Ectodermal cell (in vitro differentiated cells): ENCODE measurements around the gene CPAMD8.
"Not testable (repeated sequence)": the region's sequence is repeated elsewhere in the genome, so short reads cannot be mapped to it uniquely, and the experiment has no call there.

Experiments
- H3K27ac ChIP-seq: 2 replicates; pipeline ENCODE4 v1.7.0; 2013; ENCODE audit warnings: mild to moderate bottlenecking, low read depth, low read length; ENCODE audit not compliant: insufficient read depth, poor library complexity, severe bottlenecking
- H3K27me3 ChIP-seq: 2 replicates; pipeline ENCODE4 v1.7.0; 2013; ENCODE audit warnings: mild to moderate bottlenecking, low read length; ENCODE audit not compliant: insufficient read depth, control insufficient read depth, poor library complexity, severe bottlenecking
- H3K36me3 ChIP-seq: one replicate; pipeline ENCODE4 v1.7.0; 2013; ENCODE audit warnings: low read length; ENCODE audit not compliant: control insufficient read depth, insufficient read depth
- H3K4me1 ChIP-seq: one replicate; pipeline ENCODE4 v1.7.0; 2013; ENCODE audit warnings: low read length; ENCODE audit not compliant: control insufficient read depth, insufficient read depth
- H3K4me3 ChIP-seq: 2 replicates; pipeline ENCODE4 v1.7.0; 2013; ENCODE audit warnings: low read depth, low read length, control low read depth; ENCODE audit not compliant: insufficient read depth
- H3K9me3 ChIP-seq: 2 replicates; pipeline ENCODE4 v1.7.0; 2013; ENCODE audit warnings: mild to moderate bottlenecking, low read length, moderate library complexity; ENCODE audit not compliant: control insufficient read depth
- WGBS, 2 experiments: methylation state at CpG; one replicate each; pipeline ENCODE4 v1.1.7; 2013; ENCODE audit warnings: missing lambda C conversion rate in 2 of 2; 5-methylcytosine and 5-hydroxymethylcytosine counted together

The CPAMD8 gene

DNA sequence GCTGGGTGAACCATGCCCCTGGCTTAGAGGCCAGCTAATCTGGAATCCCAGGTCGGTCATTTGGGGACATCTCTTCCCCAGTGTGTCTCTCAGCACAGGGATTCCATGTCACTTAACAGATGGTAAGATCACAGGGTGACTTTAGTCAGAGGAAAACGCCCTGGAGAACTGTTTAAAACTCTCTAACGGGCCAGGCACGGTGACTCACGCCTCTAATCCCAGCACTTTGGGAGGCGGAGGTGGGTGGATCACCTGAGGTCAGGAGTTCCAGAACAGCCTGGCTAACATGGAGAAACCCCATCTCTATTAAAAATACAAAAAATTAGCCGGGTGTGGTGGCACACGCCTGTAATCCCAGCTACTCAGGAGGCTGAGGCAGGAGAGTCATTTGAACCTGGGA is 1.7 kb downstream of the CPAMD8 start:
- not testable (repeated sequence) for H3K4me3 ChIP-seq, H3K9me3 ChIP-seq, H3K27ac ChIP-seq, H3K4me1 ChIP-seq, H3K36me3 ChIP-seq
- H3K27me3 ChIP-seq, result peaks cover 10% of the 10 kb centered on the region
- 84 to 87% methylated on average over 8 of the region's 8 CpGs for WGBS, 2 experiments

DNA sequence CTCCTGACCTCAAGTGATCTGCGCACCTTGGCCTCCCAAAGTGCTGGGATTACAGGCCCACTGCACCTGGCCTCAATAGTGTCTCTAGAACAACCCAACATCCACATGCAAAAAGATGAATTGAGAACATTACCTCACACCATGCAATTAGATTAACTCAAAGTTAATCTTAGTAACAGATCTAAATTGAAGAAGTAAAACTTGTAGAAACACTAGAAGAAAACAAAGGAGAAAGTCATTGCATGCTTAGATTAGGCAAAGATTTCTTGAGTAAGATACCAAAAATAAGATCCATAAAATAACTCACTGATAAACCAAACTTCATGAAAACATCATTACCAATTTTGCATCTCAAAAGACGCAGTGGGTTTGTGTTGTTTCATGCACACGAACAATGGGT is 2.8 kb downstream of the CPAMD8 start:
- Histone ChIP-seq H3K27me3 (peaks cover 10% of the 10 kb centered on the region), H3K4me3 (no peak overlapping the region), H3K9me3 (no peaks in the 10 kb centered on the region), H3K4me1 (no peaks in the 10 kb centered on the region), H3K36me3 (peaks cover 5% of the 10 kb centered on the region), H3K27ac (no peak overlapping the region)
- 95 to 96% methylated on average over 3 of the region's 3 CpGs for WGBS, 2 experiments

DNA sequence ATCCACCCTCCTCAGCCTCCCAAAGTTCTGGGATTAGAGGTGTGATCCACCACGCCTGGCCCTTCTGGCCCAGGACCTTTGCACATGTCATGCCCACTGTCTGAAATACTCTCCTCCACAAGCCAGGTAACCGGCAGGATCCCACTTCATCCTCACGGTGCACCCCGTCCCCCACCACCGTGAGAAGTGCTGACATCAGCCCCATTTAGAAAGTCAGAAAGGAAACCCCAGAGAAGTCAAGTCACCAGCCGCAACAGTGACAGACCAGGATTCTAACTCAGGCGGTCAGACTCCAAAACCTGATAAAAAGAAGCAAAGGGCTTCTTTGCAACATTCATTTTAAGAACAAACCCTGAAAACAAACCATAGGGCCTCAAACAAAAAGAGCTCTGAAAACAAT is 3.9 kb downstream of the CPAMD8 start:
- Histone ChIP-seq H3K4me1 (no peaks in the 10 kb centered on the region), H3K27ac (no peak overlapping the region), H3K4me3 (no peak overlapping the region), H3K9me3 (no peaks in the 10 kb centered on the region), H3K36me3 (peaks cover 5% of the 10 kb centered on the region), H3K27me3 (peaks cover 10% of the 10 kb centered on the region)
- 77 to 81% methylated on average over 7 of the region's 7 CpGs for WGBS, 2 experiments

DNA sequence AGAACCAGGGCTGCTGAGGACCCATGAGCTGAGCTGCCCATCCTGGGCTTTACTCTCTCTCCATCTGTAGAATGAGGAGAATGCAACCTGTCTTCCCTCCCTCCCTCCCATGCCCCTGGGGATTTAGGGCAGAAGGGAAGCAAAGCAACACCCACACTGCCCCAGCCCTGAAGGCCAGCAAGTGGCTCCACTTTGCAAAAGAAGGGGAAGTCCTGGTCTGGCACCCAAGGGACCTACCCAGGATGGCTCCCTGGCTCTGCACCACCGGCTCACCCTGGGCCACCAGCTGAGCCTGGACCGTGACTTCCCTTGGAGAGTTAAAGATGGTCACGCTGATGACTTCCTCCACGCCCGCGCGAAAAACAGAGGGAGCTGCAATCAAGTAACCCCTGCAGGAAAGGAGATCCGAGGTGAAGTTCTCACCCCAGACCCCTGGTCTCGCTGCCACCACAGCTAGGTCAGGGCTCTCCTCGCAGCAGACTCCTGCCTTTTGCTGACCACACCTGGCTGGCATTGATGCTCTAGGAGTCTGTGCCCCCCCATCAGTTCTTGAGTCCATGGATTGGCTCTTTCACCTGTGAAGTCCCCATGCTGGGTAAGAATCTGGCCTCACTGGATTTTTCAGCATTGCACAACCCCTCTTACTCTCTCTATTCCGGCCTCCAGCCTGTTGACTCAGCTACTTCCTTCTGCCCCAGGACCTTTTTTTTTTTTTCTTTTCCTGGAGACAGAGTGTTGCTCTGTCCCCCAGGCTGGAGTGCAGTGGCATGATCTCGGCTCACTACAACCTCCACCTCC is 4.6 kb downstream of the CPAMD8 start:
- peaks cover 10% of the 10 kb centered on the region for H3K27me3 ChIP-seq
- H3K27ac ChIP-seq, result no peak overlapping the region
- WGBS, 2 experiments, result 92 to 96% methylated on average over 12 of the region's 12 CpGs
- no peak overlapping the region for H3K4me3 ChIP-seq
- peaks cover 5% of the 10 kb centered on the region for H3K36me3 ChIP-seq
- H3K4me1 ChIP-seq, result no peaks in the 10 kb centered on the region
- H3K9me3 ChIP-seq, result no peaks in the 10 kb centered on the region

DNA sequence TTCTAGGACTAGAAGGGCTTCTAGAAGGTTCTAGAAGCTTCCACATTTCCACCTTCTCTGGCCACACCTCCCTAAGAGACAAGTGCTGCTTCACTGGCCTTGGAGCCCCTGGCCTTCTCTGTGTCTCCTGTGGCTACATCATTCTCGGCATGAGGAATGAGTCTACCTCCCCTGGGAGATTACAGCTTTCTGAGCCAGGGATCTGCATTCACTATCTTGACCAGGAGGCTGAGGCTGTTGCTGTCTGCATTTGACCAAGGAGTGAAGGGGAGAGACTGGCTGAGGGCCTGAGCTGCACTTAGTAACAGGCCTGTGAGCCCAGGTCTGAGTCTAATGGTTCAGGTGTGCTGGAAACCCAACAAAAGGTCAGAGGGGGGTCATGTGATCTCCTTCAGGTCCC is 5.3 kb downstream of the CPAMD8 start:
- Histone ChIP-seq H3K36me3 (peaks cover 5% of the 10 kb centered on the region), H3K4me1 (no peaks in the 10 kb centered on the region), H3K9me3 (no peaks in the 10 kb centered on the region), H3K27ac (no peak overlapping the region), H3K4me3 (no peak overlapping the region), H3K27me3 (peaks cover 10% of the 10 kb centered on the region)
- 90 to 98% methylated on average over 1 of the region's 1 CpG for WGBS, 2 experiments

DNA sequence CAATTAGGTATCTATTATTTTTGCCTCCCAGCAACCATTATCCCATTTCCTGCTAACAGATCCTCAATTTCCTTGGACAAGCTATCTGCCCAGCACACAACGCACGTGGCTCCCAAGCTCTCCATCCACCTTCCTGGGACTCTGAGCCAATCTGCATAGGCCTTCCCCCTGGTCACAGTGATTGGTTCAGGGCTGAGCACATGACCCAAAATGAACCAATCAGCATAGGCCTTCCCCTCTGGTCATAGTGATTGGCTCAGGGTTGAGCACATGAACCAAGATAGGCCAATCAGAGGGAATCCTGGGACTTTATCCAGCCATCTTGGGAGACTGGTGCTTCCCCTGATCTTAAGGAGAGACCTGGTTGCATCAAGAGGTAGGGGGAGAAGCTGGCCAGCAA is 5.8 kb downstream of the CPAMD8 start:
- Histone ChIP-seq H3K4me3 (no peak overlapping the region), H3K27ac (no peak overlapping the region), H3K9me3 (no peaks in the 10 kb centered on the region), H3K36me3 (peaks cover 5% of the 10 kb centered on the region), H3K4me1 (no peaks in the 10 kb centered on the region), H3K27me3 (peaks cover 10% of the 10 kb centered on the region)
- 97 to 99% methylated on average over 2 of the region's 2 CpGs for WGBS, 2 experiments

DNA sequence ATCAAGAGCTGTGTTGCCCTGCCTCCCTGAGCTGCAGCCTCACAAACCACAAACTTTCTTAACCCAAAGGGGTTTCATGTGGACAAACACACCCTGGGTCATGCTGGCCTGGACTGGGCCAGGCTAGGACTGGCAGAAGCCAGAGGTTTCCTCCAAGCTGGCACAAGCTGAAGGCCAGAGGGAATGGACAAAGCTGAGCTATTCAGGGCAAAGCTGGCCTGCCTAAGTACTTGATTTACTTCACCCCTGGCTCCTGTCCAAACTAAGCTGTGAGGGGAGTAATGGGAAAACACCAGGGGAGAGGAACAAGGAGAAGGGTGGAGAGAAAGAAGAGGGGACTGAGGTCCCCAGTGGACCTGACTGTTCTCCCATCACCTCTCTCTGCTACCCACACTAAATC is 6.2 kb downstream of the CPAMD8 start:
- H3K4me1 ChIP-seq, result no peaks in the 10 kb centered on the region
- H3K27ac ChIP-seq, result no peak overlapping the region
- peaks cover 5% of the 10 kb centered on the region for H3K36me3 ChIP-seq
- no peaks in the 10 kb centered on the region for H3K9me3 ChIP-seq
- peaks cover 8% of the 10 kb centered on the region for H3K27me3 ChIP-seq
- no peak overlapping the region for H3K4me3 ChIP-seq

DNA sequence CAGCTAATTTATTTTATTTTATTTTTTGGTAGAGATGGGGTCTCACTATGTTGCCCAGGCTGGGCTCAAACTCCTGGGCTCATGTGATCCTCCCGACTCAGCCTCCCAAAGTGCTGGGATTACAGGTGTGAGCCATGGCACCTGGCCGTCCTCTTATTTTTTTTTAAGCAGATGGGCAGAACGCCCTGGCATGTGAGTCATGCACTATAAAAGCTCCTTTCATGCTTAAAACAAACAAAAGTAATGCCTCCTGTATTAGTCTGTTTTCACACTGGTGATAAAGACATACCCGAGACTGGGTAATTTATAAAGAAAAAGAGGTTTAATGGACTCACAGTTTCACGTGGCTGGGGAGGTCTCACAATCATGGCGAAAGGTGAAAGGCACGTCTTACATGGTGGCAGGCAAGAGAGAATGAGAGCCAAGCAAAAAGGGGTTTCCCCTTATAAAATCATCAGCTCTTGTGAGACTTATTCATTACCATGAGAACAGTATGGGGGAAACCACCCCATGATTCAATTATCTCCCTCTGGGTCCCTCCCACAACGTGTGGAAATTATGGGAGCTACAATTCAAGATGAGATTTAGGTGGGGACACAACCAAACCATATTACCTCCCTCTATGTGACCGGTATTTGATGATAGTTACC is 12.3 kb downstream of the CPAMD8 start:
- not testable (repeated sequence) for H3K4me3 ChIP-seq, H3K9me3 ChIP-seq, H3K27me3 ChIP-seq, H3K27ac ChIP-seq, H3K4me1 ChIP-seq, H3K36me3 ChIP-seq
- 85 to 86% methylated on average over 9 of the region's 9 CpGs for WGBS, 2 experiments

DNA sequence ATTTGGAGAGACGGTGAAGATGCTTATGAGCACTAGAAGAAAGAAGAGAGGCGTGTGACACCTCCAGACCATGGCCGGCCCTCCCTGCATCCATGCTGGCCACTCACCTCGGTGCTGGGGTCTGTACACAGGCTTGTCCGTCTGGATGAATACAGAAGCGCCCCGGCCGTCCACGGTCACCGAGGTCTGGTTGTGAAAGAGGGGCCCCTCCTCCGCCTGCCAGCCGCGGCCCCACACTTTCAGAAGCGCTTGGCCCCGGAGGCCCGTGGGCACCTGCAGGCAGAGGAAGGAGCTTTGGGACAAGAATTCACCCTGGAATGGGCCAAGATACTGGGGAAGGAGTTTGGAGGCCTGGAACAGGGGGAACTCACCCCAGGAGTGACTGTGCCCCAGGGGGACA is 15.1 kb downstream of the CPAMD8 start:
- no peaks in the 10 kb centered on the region for H3K9me3 ChIP-seq
- no peaks in the 10 kb centered on the region for H3K27me3 ChIP-seq
- H3K4me1 ChIP-seq, result no peaks in the 10 kb centered on the region
- H3K36me3 ChIP-seq, result no peaks in the 10 kb centered on the region
- WGBS, 2 experiments, result 92 to 95% methylated on average over 16 of the region's 16 CpGs
- H3K4me3 ChIP-seq, result no peak overlapping the region
- H3K27ac ChIP-seq, result no peak overlapping the region

DNA sequence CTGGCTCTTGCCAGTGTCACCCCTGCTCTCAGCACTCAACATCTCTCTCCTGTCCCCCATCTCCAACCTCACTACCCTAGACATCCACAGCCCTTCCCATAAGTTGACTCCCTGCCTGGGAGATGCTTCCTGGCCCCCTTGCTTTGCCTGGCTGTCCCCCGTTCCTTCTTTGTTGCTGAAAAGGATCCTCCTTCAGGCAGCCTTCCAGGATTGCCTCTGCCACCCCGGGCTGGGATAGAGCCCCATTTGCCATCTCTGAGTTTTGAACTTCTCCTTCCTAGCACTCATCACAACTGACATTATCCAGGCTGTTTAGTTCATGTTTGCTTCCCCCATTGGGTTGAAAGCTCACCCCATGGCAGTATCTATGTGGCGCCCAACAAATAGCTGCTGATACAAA is 20.0 kb downstream of the CPAMD8 start:
- H3K27me3 ChIP-seq, result no peaks in the 10 kb centered on the region

More for the DNA sequence above, 20.0 kb downstream of the CPAMD8 start:
- no peaks in the 10 kb centered on the region for H3K9me3 ChIP-seq
- no peak overlapping the region for H3K4me3 ChIP-seq
- H3K27ac ChIP-seq, result no peak overlapping the region
- no peaks in the 10 kb centered on the region for H3K4me1 ChIP-seq
- 91 to 93% methylated on average over 3 of the region's 3 CpGs for WGBS, 2 experiments
- no peaks in the 10 kb centered on the region for H3K36me3 ChIP-seq
